Amniotic stem cell (primary cell): ENCODE results near the gene CBX5.

Source experiments
- DNase-seq: peaks from one replicate; lab custom pipeline; 2025; lab: John Stamatoyannopoulos, UW

CBX5 gene

GRCh38 chr12:54222609-54223008 lies 57.3 kb downstream of the CBX5 start:
- DNase-seq: peak; percentile 89

GRCh38 chr12:54221402-54221984 lies 58.4 kb downstream of the CBX5 start:
- no peak for DNase-seq

- no peak for DNase-seq
These were observed 59.4 kb downstream of the CBX5 start for GRCh38 chr12:54220567-54220966.

- peak; percentile 19 for DNase-seq
These were observed 59.8 kb downstream of the CBX5 start for GRCh38 chr12:54220092-54220557.

- no peak for DNase-seq
These were observed 62.1 kb downstream of the CBX5 start for GRCh38 chr12:54217774-54218241.

GRCh38 chr12:54216797-54217661 lies 62.9 kb downstream of the CBX5 start:
- DNase-seq: peak; percentile 59

GRCh38 chr12:54215989-54216796 lies 63.7 kb downstream of the CBX5 start:
- no peak for DNase-seq

- peak; percentile 64 for DNase-seq
These were observed 65.1 kb downstream of the CBX5 start for GRCh38 chr12:54214553-54215406.

GRCh38 chr12:54213079-54213478 lies 66.8 kb downstream of the CBX5 start:
- DNase-seq: no peak

GRCh38 chr12:54211920-54212319 lies 68.0 kb downstream of the CBX5 start:
- no peak for DNase-seq

- no peak for DNase-seq
These were observed 69.5 kb downstream of the CBX5 start for GRCh38 chr12:54210400-54210790.

GRCh38 chr12:54208591-54208990 lies 71.3 kb downstream of the CBX5 start:
- no peak for DNase-seq

- DNase-seq: no peak
These were observed 72.2 kb downstream of the CBX5 start for GRCh38 chr12:54207539-54208294.

GRCh38 chr12:54206791-54207190 lies 73.1 kb downstream of the CBX5 start:
- no peak for DNase-seq

GRCh38 chr12:54204316-54204715 lies 75.6 kb downstream of the CBX5 start:
- no peak for DNase-seq

GRCh38 chr12:54201001-54201794 lies 78.7 kb downstream of the CBX5 start:
- DNase-seq: no peak

- DNase-seq: no peak
These were observed 79.5 kb downstream of the CBX5 start for GRCh38 chr12:54200412-54200811.

GRCh38 chr12:54199917-54200316 lies 80.0 kb downstream of the CBX5 start:
- no peak for DNase-seq

- DNase-seq: no peak
These were observed 80.9 kb downstream of the CBX5 start for GRCh38 chr12:54199034-54199433.

GRCh38 chr12:54197431-54197909 lies 82.5 kb downstream of the CBX5 start:
- no peak for DNase-seq
